PC-3 (cell line): Measurements from ENCODE around the gene IGFBP6. TPM values are rescaled to one million over a fixed set of nuclear protein-coding genes. Genes with fewer than 3 reads are reported as not detected.

ENCODE experiments used
- ATAC-seq: fragments of 200-7000 bp; cut with Tn5 transposase; 2 replicates; pipeline ENCODE4 v1.9.1; 2020; ENCODE audit warnings: mild to moderate bottlenecking, moderate library complexity
- Bru-seq: library from RNA; stranded (reverse); fragments of 400-500 nt; gene quantifications from one replicate; lab custom pipeline; 2021; lab: Mats Ljungman, UMichigan
- BruChase-seq, 2 experiments: library from RNA; stranded (reverse); fragments of 400-500 nt; gene quantifications; one replicate each; lab custom pipeline; 2021; lab: Mats Ljungman, UMichigan
- BruUV-seq: library from RNA; stranded (reverse); fragments of 400-500 nt; replicated peaks from 2 replicates; lab custom pipeline; 2021; lab: Mats Ljungman, UMichigan
- CTCF ChIA-PET: fragments of 300-600 bp; sonication (Branson Sonifier 250); formaldehyde crosslinking; loops from one replicate; lab custom pipeline; 2022; ENCODE audit warnings: antibody characterized with exemption; lab: Charles Lee
- POLR2A ChIA-PET: fragments of 300-600 bp; sonication (Branson Sonifier 250); formaldehyde crosslinking; loops from one replicate; lab custom pipeline; 2022; ENCODE audit warnings: antibody characterized with exemption; ENCODE audit not compliant: unreplicated experiment; lab: Charles Lee
- DNase-seq: peaks from one replicate; pipeline ENCODE4 v3.0.0-alpha.2; 2015
- H2AFZ ChIP-seq: fragments of 300-600 bp; sonication (generic); 2 replicates; pipeline ENCODE4 v1.6.0; 2016; ENCODE audit warnings: antibody characterized with exemption, low read length
- H3F3A ChIP-seq: fragments of 300-600 bp; sonication (generic); one replicate; pipeline ENCODE4 v1.6.0; 2017; ENCODE audit warnings: antibody characterized with exemption, low read length, control low read depth, mild to moderate bottlenecking; ENCODE audit not compliant: unreplicated experiment
- H3K27ac ChIP-seq: fragments of 300-600 bp; sonication (generic); 2 replicates; pipeline ENCODE4 v1.5.1; 2016; ENCODE audit warnings: mild to moderate bottlenecking, low read length
- H3K27me3 ChIP-seq: fragments of 300-600 bp; sonication (generic); 2 replicates; pipeline ENCODE4 v1.6.1; 2016; ENCODE audit warnings: low read length, mixed read lengths
- H3K36me3 ChIP-seq: fragments of 300-600 bp; sonication (generic); 2 replicates; pipeline ENCODE4 v1.6.1; 2016; ENCODE audit warnings: low read depth, mixed run types, low read length, mixed read lengths
- H3K4me1 ChIP-seq: fragments of 300-600 bp; sonication (generic); 2 replicates; pipeline ENCODE4 v1.5.1; 2016; ENCODE audit warnings: low read length; ENCODE audit not compliant: insufficient read depth
- H3K4me2 ChIP-seq: fragments of 300-600 bp; sonication (generic); 2 replicates; pipeline ENCODE4 v1.6.0; 2016; ENCODE audit warnings: low read length
- H3K4me3 ChIP-seq: fragments of 300-600 bp; sonication (generic); 2 replicates; pipeline ENCODE4 v1.5.1; 2016; ENCODE audit warnings: mild to moderate bottlenecking, low read length, mixed read lengths
- H3K79me2 ChIP-seq: fragments of 300-600 bp; sonication (generic); 2 replicates; pipeline ENCODE4 v1.6.1; 2017; ENCODE audit warnings: low read length, mixed read lengths
- H3K9ac ChIP-seq: fragments of 300-600 bp; sonication (generic); 2 replicates; pipeline ENCODE4 v1.6.0; 2016; ENCODE audit warnings: mild to moderate bottlenecking, low read length
- H3K9me2 ChIP-seq: fragments of 300-600 bp; sonication (generic); replicated peaks from 2 replicates; pipeline ENCODE4 v1.6.1; 2016; ENCODE audit warnings: mixed run types, low read length, mixed read lengths
- H3K9me3 ChIP-seq: fragments of 300-600 bp; sonication (generic); 2 replicates; pipeline ENCODE4 v1.6.1; 2016; ENCODE audit warnings: low read length, mixed read lengths
- H4K20me1 ChIP-seq: fragments of 300-600 bp; sonication (generic); 2 replicates; pipeline ENCODE4 v1.6.1; 2016; ENCODE audit warnings: low read length, mixed read lengths
- CTCF ChIP-seq: fragments of 300-600 bp; sonication (generic); conservative IDR thresholded peaks from 2 replicates; pipeline ENCODE4 v1.5.1; 2017; ENCODE audit warnings: antibody characterized with exemption, low read depth, mild to moderate bottlenecking, low read length
- EZH2 ChIP-seq: fragments of 300-600 bp; sonication (generic); IDR thresholded peaks from one replicate; pipeline ENCODE4 v1.6.1; 2017; ENCODE audit warnings: antibody characterized with exemption, mild to moderate bottlenecking, low read length; ENCODE audit not compliant: unreplicated experiment
- EZH2phosphoT487 ChIP-seq: fragments of 300-600 bp; sonication (generic); IDR thresholded peaks from 2 replicates; pipeline ENCODE4 v1.6.1; 2018; ENCODE audit warnings: mild to moderate bottlenecking, antibody characterized with exemption, low read length, borderline replicate concordance
- intact Hi-C: fragments of 100-400 bp; cut with micrococcal nuclease; formaldehyde crosslinking; loops from 2 replicates; pipeline ENCODE4 v1.9.0; 2023
- long read RNA-seq: library from polyadenylated mRNA; unstranded; transcript quantifications from one replicate; pipeline ENCODE4 v2.0.0, GENCODE V29; 2021; ENCODE audit not compliant: unreplicated experiment
- total RNA-seq: library from RNA; depleted of rRNA; stranded (reverse); fragments of >200 nt; gene quantifications from 2 replicates; pipeline ENCODE4 v1.2.3, GENCODE V29; 2014; rRNA removed

IGFBP6 gene, protein sequence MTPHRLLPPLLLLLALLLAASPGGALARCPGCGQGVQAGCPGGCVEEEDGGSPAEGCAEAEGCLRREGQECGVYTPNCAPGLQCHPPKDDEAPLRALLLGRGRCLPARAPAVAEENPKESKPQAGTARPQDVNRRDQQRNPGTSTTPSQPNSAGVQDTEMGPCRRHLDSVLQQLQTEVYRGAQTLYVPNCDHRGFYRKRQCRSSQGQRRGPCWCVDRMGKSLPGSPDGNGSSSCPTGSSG
- 256 and 299 TPM in 2 replicates for total RNA-seq
- Bru-seq, nascent RNA = percentile 88 among the genes with signal in this experiment
- percentile 79 among the genes with signal in this experiment for BruChase-seq, experiment 1, labeled RNA remaining after a 6-hour chase
- BruChase-seq, experiment 2, labeled RNA remaining after a 2-hour chase = percentile 87 among the genes with signal in this experiment
- long read RNA-seq, transcript IGFBP6-201 (4 exons, 1,169 nt) = major isoform, 228 of 248 reads
- long read RNA-seq, partial matches to known transcripts = 14 of 248 reads
- long read RNA-seq, other reads (novel, unspliced or antisense) = 4 of 248 reads

DNA sequence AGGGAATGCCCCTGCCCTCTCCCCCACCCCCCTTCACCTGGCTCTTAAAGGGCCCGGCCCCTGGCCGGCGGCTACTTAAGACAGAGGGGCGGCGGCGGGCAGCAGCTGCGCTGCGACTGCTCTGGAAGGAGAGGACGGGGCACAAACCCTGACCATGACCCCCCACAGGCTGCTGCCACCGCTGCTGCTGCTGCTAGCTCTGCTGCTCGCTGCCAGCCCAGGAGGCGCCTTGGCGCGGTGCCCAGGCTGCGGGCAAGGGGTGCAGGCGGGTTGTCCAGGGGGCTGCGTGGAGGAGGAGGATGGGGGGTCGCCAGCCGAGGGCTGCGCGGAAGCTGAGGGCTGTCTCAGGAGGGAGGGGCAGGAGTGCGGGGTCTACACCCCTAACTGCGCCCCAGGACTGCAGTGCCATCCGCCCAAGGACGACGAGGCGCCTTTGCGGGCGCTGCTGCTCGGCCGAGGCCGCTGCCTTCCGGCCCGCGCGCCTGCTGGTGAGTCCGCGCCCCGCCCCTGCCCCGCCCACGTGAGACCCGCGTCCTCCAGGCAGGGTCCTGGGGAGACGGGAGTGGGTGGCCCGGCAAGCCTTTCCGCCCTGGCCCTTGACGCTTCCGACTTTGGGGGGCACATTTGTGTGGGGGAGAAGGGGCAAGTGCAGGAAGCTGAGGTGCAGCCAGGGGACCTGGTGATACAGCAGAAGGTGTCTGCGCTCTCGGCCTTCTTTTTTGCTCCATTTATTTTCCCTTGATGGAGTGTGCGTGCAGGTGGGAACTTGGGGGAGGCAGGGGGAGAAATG lies at the start of gene IGFBP6:
TSS of gene IGFBP6 (plus strand) at position 104 of the 790 bp plus-strand sequence. CDS start at position 155, 51 bp downstream.
- Histone ChIP-seq H3K27me3 (no peaks in the 10 kb centered on the region), H3K79me2 (0 out of 2 replicates have a peak, but pooled peaks cover 4% of the 10 kb centered on the region), H3K36me3 (0 out of 2 replicates have a peak, but pooled peaks cover 3% of the 10 kb centered on the region), H3K4me3 (peak within 1 kb of the TSS; percentile 96), H4K20me1 (no peaks in the 10 kb centered on the region), H3K4me2 (peak within 1 kb of the TSS; percentile 86), H3K9ac (peak within 1 kb of the TSS; percentile 61), H3K4me1 (peaks cover 39% of the 10 kb centered on the region), H3K9me3 (no peaks in the 10 kb centered on the region), H3K27ac (peak within 1 kb of the TSS; percentile 83), H2AFZ (peak within 1 kb of the TSS; percentile 93), H3F3A (peaks cover 3% of the 10 kb centered on the region), H3K9me2 (no peaks in the 10 kb centered on the region)
- CTCF ChIA-PET = interaction anchor here (0.5 to 2.5 kb wide), 4 partner anchors 19 to 91 kb away, joined by 4 to 37 read pairs (median 10); partner anchors contain the start of gene SPRYD3
- TF ChIP-seq EZH2 = no peak
- TF ChIP-seq CTCF = no peak
- POLR2A ChIA-PET = interaction anchor here (0.6 to 1.0 kb wide), 3 partner anchors 19 to 403 kb away, joined by 4 to 14 read pairs (median 6); partner anchors contain the start of genes SPRYD3 and TARBP2
- intact Hi-C loops = loop anchor here (1.0 kb wide), 1 partner anchor 18 kb away; the partner anchor contains the start of gene SPRYD3
- BruUV-seq = no TSS peak
- ATAC-seq = peak; percentile 63
- DNase-seq = peak; percentile 63

- ChIA-PET POLR2A (interaction anchor here (0.5 to 0.6 kb wide), 3 partner anchors 34 to 483 kb away, joined by 3 to 5 read pairs (median 4); no protein-coding TSS in a partner anchor), CTCF (interaction anchor here (0.9 to 2.2 kb wide), 4 partner anchors 13 to 67 kb away, joined by 5 to 13 read pairs (median 6); no protein-coding TSS in a partner anchor)
- no peaks in the 10 kb centered on the region for H3K9me2 ChIP-seq
- peaks cover 67% of the 10 kb centered on the region for H3K4me1 ChIP-seq
- H3K4me2 ChIP-seq = peak overlapping the region; percentile 89
- H3F3A ChIP-seq = peaks cover 5% of the 10 kb centered on the region
- no peaks in the 10 kb centered on the region for H4K20me1 ChIP-seq
- peak overlapping the region; percentile 54 for H3K4me3 ChIP-seq
- H3K27ac ChIP-seq = peak overlapping the region; percentile 55
- ATAC-seq (peak; percentile 11), DNase-seq (peak; percentile 62)
- intact Hi-C loops = no loop called here
- no peak for TF ChIP-seq EZH2phosphoT487
- peak; percentile 62 for TF ChIP-seq CTCF
- no peak for TF ChIP-seq EZH2
- H3K36me3 ChIP-seq = no peaks in the 10 kb centered on the region
- BruUV-seq = TSS peak; percentile 22
- peak overlapping the region; percentile 47 for H2AFZ ChIP-seq
- no peaks in the 10 kb centered on the region for H3K27me3 ChIP-seq
- peak overlapping the region; percentile 60 for H3K9ac ChIP-seq
- H3K9me3 ChIP-seq = no peaks in the 10 kb centered on the region
- peaks cover 31% of the 10 kb centered on the region for H3K79me2 ChIP-seq
Measured at GRCh38 chr12:53048033-53048779, 49.3 kb upstream of the IGFBP6 start.
